ENCODE measurements around the gene TUFT1. TPM values are rescaled to one million over a fixed set of nuclear protein-coding genes. Genes with fewer than 3 reads are reported as not detected.
A peak's percentile ranks its signal among the peaks of the same experiment; 100 is the strongest.

The TUFT1 gene
- total RNA-seq, 2 donors from 2014 or later, result 4.9 to 10.7 TPM

- no peaks in the 10 kb centered on the region for H3K9me3 ChIP-seq
- ATAC-seq (ENCODE audit: insufficient number of reproducible peaks, low FRiP score, low read depth), result peak; percentile 31
- H3K27me3 ChIP-seq (replicated peaks; ENCODE audit: insufficient read depth), result no peaks in the 10 kb centered on the region
- H3K4me3 ChIP-seq, result peak overlapping the region; percentile 95
- no peaks in the 10 kb centered on the region for H3K36me3 ChIP-seq
- DNase-seq (ENCODE audit: low spot score), result no peak
- peaks cover 11 to 29% of the 10 kb centered on the region in 2 donors for H3K4me1 ChIP-seq (ENCODE audit: control insufficient read depth in 1 of 2, low read depth in 2 of 2)
- H3K27ac ChIP-seq, result peak overlapping the region; percentile 87 to 94
- TF ChIP-seq, protein P1, sequence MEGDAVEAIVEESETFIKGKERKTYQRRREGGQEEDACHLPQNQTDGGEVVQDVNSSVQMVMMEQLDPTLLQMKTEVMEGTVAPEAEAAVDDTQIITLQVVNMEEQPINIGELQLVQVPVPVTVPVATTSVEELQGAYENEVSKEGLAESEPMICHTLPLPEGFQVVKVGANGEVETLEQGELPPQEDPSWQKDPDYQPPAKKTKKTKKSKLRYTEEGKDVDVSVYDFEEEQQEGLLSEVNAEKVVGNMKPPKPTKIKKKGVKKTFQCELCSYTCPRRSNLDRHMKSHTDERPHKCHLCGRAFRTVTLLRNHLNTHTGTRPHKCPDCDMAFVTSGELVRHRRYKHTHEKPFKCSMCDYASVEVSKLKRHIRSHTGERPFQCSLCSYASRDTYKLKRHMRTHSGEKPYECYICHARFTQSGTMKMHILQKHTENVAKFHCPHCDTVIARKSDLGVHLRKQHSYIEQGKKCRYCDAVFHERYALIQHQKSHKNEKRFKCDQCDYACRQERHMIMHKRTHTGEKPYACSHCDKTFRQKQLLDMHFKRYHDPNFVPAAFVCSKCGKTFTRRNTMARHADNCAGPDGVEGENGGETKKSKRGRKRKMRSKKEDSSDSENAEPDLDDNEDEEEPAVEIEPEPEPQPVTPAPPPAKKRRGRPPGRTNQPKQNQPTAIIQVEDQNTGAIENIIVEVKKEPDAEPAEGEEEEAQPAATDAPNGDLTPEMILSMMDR (IDR thresholded peaks at IDR 0.05), result no peak
These were observed 71.2 kb downstream of the TUFT1 start for GRCh38 chr1:151611288-151611790.

DNA sequence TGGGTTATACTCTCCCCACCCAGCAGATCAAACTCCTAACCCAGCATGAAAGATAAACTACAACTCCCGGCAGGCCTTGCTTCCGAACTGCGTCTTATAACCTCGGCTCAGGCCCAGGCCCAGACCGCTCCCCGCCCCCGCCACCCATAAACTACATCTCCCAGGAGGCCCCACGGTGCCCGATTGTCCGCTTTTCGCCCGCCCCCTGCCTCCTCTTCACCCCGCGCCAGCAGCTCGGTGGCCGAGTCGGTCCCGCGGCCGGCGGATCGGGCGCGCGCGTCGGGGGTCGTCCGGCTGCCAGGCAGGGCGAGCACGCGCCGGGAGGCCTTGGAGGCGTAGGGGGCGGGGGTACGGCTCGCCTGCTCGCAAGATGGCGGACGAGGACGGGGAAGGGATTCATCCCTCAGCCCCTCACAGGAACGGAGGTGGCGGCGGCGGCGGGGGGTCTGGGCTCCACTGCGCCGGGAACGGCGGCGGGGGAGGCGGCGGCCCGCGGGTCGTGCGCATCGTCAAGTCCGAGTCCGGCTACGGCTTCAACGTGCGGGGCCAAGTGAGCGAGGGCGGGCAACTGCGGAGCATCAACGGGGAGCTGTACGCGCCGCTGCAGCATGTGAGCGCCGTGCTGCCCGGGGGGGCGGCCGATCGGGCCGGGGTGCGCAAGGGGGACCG lies 71.9 kb downstream of the TUFT1 start, which contains the start of gene SNX27:
TSS of gene SNX27 (plus strand) at position 219 of the 669 bp plus-strand sequence. CDS start at position 371, 152 bp downstream.
- Histone ChIP-seq H3K4me1 (ENCODE audit: control insufficient read depth in 1 of 2, low read depth in 2 of 2) (peaks cover 14 to 34% of the 10 kb centered on the region in 2 donors), H3K4me3 (peak within 1 kb of the TSS; percentile 95), H3K9me3 (no peaks in the 10 kb centered on the region), H3K27ac (peak within 1 kb of the TSS; percentile 87 to 94), H3K27me3 (replicated peaks; ENCODE audit: insufficient read depth) (no peaks in the 10 kb centered on the region), H3K36me3 (no peaks in the 10 kb centered on the region)
- TF ChIP-seq, protein P1 (IDR thresholded peaks at IDR 0.05), result no peak
- DNase-seq (ENCODE audit: low spot score), result peak; percentile 87
- ATAC-seq (ENCODE audit: insufficient number of reproducible peaks, low FRiP score, low read depth), result peak; percentile 82

DNA sequence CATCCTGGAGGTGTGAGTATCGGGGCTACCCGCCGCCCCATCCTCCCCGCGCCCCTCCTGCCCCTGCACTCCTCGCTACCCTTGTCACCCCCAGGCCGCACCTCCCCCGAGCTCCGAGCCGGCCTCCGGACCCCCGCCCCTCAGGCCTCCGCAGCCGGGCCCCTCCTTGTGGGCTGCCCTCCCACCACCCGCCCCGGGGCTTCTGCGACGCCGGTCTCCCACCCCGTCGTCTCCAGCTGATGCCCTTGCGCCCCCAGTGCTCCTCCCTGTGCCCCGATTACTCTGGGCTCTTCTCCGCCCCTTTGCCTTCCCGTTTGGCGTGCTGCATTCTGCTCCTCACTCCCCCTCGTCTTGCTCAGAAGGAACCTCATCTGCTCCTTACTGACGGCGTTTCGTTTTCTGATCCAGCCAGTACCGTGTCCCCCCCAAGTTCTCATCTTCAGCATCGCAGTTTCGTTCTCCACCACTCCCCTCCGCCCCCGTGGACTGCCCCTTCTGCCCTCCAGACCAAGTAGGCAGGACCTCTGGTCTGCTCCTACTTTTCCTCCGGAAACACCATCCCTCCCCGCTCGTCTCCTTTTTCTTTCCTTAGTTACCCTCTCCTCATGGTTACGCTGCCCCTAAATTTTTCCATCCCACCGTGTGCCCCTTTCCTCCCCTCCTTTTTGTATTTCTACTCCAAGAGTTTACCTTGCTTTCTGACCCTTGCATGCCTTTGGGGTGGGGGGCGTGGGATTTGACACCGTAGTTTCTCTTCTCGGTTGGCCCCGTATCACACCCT lies 72.6 kb downstream of the TUFT1 start:
- no peak for ATAC-seq (ENCODE audit: insufficient number of reproducible peaks, low FRiP score, low read depth)
- no peaks in the 10 kb centered on the region for H3K36me3 ChIP-seq
- H3K4me1 ChIP-seq (ENCODE audit: control insufficient read depth in 1 of 2, low read depth in 2 of 2), result peaks cover 14 to 34% of the 10 kb centered on the region in 2 donors
- DNase-seq (ENCODE audit: low spot score), result no peak
- H3K9me3 ChIP-seq, result no peaks in the 10 kb centered on the region
- TF ChIP-seq, protein P1 (IDR thresholded peaks at IDR 0.05), result no peak
- peak overlapping the region; percentile 95 for H3K4me3 ChIP-seq
- H3K27ac ChIP-seq, result peak overlapping the region; percentile 87 to 94
- H3K27me3 ChIP-seq (replicated peaks; ENCODE audit: insufficient read depth), result no peaks in the 10 kb centered on the region

- no peaks in the 10 kb centered on the region for H3K36me3 ChIP-seq
- H3K27ac ChIP-seq, result peak overlapping the region; percentile 87 to 94
- DNase-seq (ENCODE audit: low spot score) (no peak), ATAC-seq (ENCODE audit: insufficient number of reproducible peaks, low FRiP score, low read depth) (no peak)
- no peaks in the 10 kb centered on the region for H3K9me3 ChIP-seq
- H3K4me1 ChIP-seq (ENCODE audit: control insufficient read depth in 1 of 2, low read depth in 2 of 2), result peaks cover 14 to 34% of the 10 kb centered on the region in 2 donors
- TF ChIP-seq, protein P1 (IDR thresholded peaks at IDR 0.05), result no peak
- peak overlapping the region; percentile 95 for H3K4me3 ChIP-seq
- H3K27me3 ChIP-seq (replicated peaks; ENCODE audit: insufficient read depth), result no peaks in the 10 kb centered on the region
These were observed 73.2 kb downstream of the TUFT1 start for GRCh38 chr1:151613282-151613780.

All from thoracic aorta (tissue), 2 donors.